GM12878 (cell line): Measurements from ENCODE around the gene LIN37. TPM values are rescaled to one million over a fixed set of nuclear protein-coding genes. Genes with fewer than 3 reads are reported as not detected.

ENCODE experiments used
- FOS ChIP-seq: IDR thresholded peaks from 3 replicates; pipeline ENCODE4 v1.6.1; 2011; ENCODE audit warnings: borderline replicate concordance; ENCODE audit not compliant: insufficient read length; ENCODE audit errors: extremely low read depth
- FOXK2 ChIP-seq: fragments of 450-650 bp; IDR thresholded peaks from 2 replicates; pipeline ENCODE4 v1.6.1; 2017; ENCODE audit warnings: mild to moderate bottlenecking, moderate library complexity
- KLF5 ChIP-seq: fragments of 450-650 bp; IDR thresholded peaks from 2 replicates; pipeline ENCODE4 v1.6.1; 2014; ENCODE audit warnings: mild to moderate bottlenecking; ENCODE audit not compliant: partially characterized antibody
- ZNF24 ChIP-seq: fragments of 450-650 bp; IDR thresholded peaks from 2 replicates; pipeline ENCODE4 v1.6.1; 2017; ENCODE audit warnings: antibody characterized with exemption, mild to moderate bottlenecking
- polyA plus RNA-seq, 11 experiments: library from polyadenylated mRNA; depleted of rRNA in 4 of 11; unstranded in 6 of 11; stranded (reverse) in 5 of 11; fragments of >200 nt; fragmentation: Nextera tagmentation in 4 of 11; fragmentation: Illumina TruSeq in 1 of 11; extraction: Ambion mirVana in 4 of 11; extraction: Trizol in 1 of 11; gene quantifications; 1 replicate in 1 of 11; 2 replicates in 10 of 11; pipeline versions ENCODE4 v1.2.1 to v1.2.3, GENCODE V29; 2011 to 2016; ENCODE audit warnings: inconsistent platforms in 2 of 11, missing spikeins in 2 of 11, low read depth in 1 of 11
- total RNA-seq, 4 experiments: library from RNA; depleted of rRNA in 3 of 4; stranded (reverse); fragments of >200 nt in 3 of 4; fragmentation: Illumina TruSeq in 1 of 4; extraction: Trizol in 1 of 4; gene quantifications; 2 replicates each; pipeline versions ENCODE4 v1.2.1 to v1.2.3, GENCODE V29; 2013 to 2021
- TF ChIP-seq, protein P1 (sequence below): fragments of 450-650 bp; IDR thresholded peaks from 2 replicates; pipeline ENCODE4 v1.6.1; 2017; ENCODE audit warnings: borderline replicate concordance
- TF ChIP-seq, protein P2 (sequence below): IDR thresholded peaks from 2 replicates; pipeline ENCODE4 v1.6.1; 2012; ENCODE audit warnings: low read length, inconsistent platforms
- TF ChIP-seq, protein P3 (sequence below): IDR thresholded peaks from 2 replicates; pipeline ENCODE4 v1.6.1; 2012; ENCODE audit warnings: low read depth, low read length, improper control_type of control experiment
- TF ChIP-seq, protein P4 (sequence below): fragments of 450-650 bp; IDR thresholded peaks from 2 replicates; pipeline ENCODE4 v1.6.1; 2017; ENCODE audit warnings: antibody characterized with exemption, mild to moderate bottlenecking, moderate library complexity

Gene LIN37
- total and polyA plus RNA-seq, 10 of the 15 experiments (the other 5 are each of a cell fraction or from before 2014, with no cell fraction given), result 0.69 to 11.9 (median 7.6) TPM

DNA sequence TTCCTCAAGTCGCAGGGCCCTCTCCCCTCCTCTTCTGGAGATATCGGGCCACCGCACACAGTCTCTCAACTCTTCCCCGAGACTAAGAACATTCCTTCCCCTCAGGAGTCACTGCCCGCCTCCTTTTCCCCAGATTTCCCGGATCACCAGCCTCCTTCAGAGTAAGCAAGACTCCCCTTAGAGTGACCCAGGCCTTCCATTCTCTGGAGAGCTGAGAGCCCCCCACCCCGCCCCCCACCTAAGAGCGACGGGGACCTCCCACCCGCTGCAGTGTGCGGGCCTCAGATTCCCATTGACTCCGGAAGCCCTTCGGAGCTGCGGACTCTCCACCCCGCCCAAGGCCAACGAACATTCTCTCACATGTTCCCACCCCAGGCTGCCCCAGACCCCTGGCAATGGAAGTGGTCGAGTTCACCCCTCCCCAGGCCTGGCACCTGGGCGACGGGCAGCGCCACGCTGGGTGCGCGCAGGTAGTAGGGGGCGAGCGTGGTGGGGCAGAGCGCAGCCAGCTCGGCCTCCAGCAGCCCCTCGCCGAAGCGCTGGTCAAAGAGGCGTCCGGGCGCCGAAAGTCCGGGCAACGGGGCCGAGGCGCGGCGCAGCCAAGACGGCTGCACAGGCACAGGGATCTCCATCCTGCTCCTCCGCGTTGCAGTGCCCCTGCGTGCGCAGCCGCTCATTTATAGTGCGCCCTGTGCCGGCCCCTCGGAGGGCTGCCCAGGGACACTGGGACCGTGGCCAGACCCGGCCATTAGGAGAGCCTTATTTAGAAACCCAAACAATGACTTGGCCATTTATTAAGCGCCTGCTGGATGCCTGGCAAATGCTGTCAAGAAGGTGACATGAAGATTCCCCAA is 8.2 kb downstream of the LIN37 start, which contains the start of gene HSPB6 (continued):
- TF ChIP-seq ZNF24 (no peak), FOXK2 (no peak), FOS (no peak), KLF5 (no peak)
- TF ChIP-seq, protein P1, sequence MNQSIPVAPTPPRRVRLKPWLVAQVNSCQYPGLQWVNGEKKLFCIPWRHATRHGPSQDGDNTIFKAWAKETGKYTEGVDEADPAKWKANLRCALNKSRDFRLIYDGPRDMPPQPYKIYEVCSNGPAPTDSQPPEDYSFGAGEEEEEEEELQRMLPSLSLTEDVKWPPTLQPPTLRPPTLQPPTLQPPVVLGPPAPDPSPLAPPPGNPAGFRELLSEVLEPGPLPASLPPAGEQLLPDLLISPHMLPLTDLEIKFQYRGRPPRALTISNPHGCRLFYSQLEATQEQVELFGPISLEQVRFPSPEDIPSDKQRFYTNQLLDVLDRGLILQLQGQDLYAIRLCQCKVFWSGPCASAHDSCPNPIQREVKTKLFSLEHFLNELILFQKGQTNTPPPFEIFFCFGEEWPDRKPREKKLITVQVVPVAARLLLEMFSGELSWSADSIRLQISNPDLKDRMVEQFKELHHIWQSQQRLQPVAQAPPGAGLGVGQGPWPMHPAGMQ, result no peak
- TF ChIP-seq, protein P2, sequence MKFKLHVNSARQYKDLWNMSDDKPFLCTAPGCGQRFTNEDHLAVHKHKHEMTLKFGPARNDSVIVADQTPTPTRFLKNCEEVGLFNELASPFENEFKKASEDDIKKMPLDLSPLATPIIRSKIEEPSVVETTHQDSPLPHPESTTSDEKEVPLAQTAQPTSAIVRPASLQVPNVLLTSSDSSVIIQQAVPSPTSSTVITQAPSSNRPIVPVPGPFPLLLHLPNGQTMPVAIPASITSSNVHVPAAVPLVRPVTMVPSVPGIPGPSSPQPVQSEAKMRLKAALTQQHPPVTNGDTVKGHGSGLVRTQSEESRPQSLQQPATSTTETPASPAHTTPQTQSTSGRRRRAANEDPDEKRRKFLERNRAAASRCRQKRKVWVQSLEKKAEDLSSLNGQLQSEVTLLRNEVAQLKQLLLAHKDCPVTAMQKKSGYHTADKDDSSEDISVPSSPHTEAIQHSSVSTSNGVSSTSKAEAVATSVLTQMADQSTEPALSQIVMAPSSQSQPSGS, result no peak
- TF ChIP-seq, protein P3, sequence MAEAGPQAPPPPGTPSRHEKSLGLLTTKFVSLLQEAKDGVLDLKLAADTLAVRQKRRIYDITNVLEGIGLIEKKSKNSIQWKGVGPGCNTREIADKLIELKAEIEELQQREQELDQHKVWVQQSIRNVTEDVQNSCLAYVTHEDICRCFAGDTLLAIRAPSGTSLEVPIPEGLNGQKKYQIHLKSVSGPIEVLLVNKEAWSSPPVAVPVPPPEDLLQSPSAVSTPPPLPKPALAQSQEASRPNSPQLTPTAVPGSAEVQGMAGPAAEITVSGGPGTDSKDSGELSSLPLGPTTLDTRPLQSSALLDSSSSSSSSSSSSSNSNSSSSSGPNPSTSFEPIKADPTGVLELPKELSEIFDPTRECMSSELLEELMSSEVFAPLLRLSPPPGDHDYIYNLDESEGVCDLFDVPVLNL, result no peak
- TF ChIP-seq, protein P4, sequence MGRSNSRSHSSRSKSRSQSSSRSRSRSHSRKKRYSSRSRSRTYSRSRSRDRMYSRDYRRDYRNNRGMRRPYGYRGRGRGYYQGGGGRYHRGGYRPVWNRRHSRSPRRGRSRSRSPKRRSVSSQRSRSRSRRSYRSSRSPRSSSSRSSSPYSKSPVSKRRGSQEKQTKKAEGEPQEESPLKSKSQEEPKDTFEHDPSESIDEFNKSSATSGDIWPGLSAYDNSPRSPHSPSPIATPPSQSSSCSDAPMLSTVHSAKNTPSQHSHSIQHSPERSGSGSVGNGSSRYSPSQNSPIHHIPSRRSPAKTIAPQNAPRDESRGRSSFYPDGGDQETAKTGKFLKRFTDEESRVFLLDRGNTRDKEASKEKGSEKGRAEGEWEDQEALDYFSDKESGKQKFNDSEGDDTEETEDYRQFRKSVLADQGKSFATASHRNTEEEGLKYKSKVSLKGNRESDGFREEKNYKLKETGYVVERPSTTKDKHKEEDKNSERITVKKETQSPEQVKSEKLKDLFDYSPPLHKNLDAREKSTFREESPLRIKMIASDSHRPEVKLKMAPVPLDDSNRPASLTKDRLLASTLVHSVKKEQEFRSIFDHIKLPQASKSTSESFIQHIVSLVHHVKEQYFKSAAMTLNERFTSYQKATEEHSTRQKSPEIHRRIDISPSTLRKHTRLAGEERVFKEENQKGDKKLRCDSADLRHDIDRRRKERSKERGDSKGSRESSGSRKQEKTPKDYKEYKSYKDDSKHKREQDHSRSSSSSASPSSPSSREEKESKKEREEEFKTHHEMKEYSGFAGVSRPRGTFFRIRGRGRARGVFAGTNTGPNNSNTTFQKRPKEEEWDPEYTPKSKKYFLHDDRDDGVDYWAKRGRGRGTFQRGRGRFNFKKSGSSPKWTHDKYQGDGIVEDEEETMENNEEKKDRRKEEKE, result no peak
- TF ChIP-seq, all 136 proteins: peak for 0
